Osteocyte (in vitro differentiated cells): ENCODE data around the gene LRRC56. TPM values are rescaled to one million over a fixed set of nuclear protein-coding genes. Genes with fewer than 3 reads are reported as not detected.
"Not testable (repeated sequence)": the region's sequence is repeated elsewhere in the genome, so short reads cannot be mapped to it uniquely, and the experiment has no call there.

ENCODE experiments used
- DNase-seq: peaks from one replicate; pipeline ENCODE4 v3.0.0; 2021; ENCODE audit warnings: mixed read lengths; ENCODE audit not compliant: unreplicated experiment; ENCODE audit errors: extremely low spot score
- H3K27ac Mint-ChIP-seq: one replicate; pipeline ENCODE4 v1.8.0; 2021; ENCODE audit warnings: mild to moderate bottlenecking, mixed read lengths; ENCODE audit not compliant: unreplicated experiment
- H3K27me3 Mint-ChIP-seq: one replicate; pipeline ENCODE4 v1.8.0; 2021; ENCODE audit warnings: mixed read lengths; ENCODE audit not compliant: unreplicated experiment
- H3K36me3 Mint-ChIP-seq: one replicate; pipeline ENCODE4 v1.8.0; 2021; ENCODE audit warnings: mixed read lengths; ENCODE audit not compliant: unreplicated experiment
- H3K4me1 Mint-ChIP-seq: one replicate; pipeline ENCODE4 v1.8.0; 2021; ENCODE audit warnings: mixed read lengths; ENCODE audit not compliant: unreplicated experiment
- H3K4me3 Mint-ChIP-seq: one replicate; pipeline ENCODE4 v1.8.0; 2021; ENCODE audit warnings: mild to moderate bottlenecking, moderate library complexity, mixed read lengths; ENCODE audit not compliant: unreplicated experiment
- H3K9me3 Mint-ChIP-seq: one replicate; pipeline ENCODE4 v1.8.0; 2021; ENCODE audit warnings: mixed read lengths; ENCODE audit not compliant: unreplicated experiment
- total RNA-seq: library from RNA; stranded (reverse); gene quantifications from 2 replicates; pipeline ENCODE4 v1.2.1, GENCODE V29; 2021
- TF ChIP-seq, protein P1 (sequence below): fragments of 200-600 bp; sonication (generic); IDR thresholded peaks from 2 replicates; pipeline ENCODE4 v1.5.0; 2021; ENCODE audit warnings: antibody characterized with exemption, mild to moderate bottlenecking, moderate library complexity

The LRRC56 gene
- total RNA-seq, 1 donor from 2014 or later, result 3.7 TPM

GRCh38 chr11:512761-513595 lies 24.3 kb upstream of the LRRC56 start:
- H3K27me3 Mint-ChIP-seq, result no peaks in the 10 kb centered on the region
- H3K9me3 Mint-ChIP-seq, result no peaks in the 10 kb centered on the region
- DNase-seq, result no peak
- TF ChIP-seq, protein P1, sequence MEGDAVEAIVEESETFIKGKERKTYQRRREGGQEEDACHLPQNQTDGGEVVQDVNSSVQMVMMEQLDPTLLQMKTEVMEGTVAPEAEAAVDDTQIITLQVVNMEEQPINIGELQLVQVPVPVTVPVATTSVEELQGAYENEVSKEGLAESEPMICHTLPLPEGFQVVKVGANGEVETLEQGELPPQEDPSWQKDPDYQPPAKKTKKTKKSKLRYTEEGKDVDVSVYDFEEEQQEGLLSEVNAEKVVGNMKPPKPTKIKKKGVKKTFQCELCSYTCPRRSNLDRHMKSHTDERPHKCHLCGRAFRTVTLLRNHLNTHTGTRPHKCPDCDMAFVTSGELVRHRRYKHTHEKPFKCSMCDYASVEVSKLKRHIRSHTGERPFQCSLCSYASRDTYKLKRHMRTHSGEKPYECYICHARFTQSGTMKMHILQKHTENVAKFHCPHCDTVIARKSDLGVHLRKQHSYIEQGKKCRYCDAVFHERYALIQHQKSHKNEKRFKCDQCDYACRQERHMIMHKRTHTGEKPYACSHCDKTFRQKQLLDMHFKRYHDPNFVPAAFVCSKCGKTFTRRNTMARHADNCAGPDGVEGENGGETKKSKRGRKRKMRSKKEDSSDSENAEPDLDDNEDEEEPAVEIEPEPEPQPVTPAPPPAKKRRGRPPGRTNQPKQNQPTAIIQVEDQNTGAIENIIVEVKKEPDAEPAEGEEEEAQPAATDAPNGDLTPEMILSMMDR, result no peak
- H3K4me1 Mint-ChIP-seq, result peaks cover 4% of the 10 kb centered on the region
- H3K4me3 Mint-ChIP-seq, result no peak overlapping the region
- no peak overlapping the region for H3K27ac Mint-ChIP-seq
- peaks cover 27% of the 10 kb centered on the region for H3K36me3 Mint-ChIP-seq

GRCh38 chr11:514606-515005 lies 22.7 kb upstream of the LRRC56 start:
- no peak for DNase-seq
- Mint-ChIP-seq H3K27me3 (no peaks in the 10 kb centered on the region), H3K36me3 (peaks cover 27% of the 10 kb centered on the region), H3K9me3 (no peaks in the 10 kb centered on the region), H3K4me3 (no peak overlapping the region), H3K4me1 (peaks cover 2% of the 10 kb centered on the region), H3K27ac (no peak overlapping the region)
- TF ChIP-seq, protein P1, result no peak

DNA sequence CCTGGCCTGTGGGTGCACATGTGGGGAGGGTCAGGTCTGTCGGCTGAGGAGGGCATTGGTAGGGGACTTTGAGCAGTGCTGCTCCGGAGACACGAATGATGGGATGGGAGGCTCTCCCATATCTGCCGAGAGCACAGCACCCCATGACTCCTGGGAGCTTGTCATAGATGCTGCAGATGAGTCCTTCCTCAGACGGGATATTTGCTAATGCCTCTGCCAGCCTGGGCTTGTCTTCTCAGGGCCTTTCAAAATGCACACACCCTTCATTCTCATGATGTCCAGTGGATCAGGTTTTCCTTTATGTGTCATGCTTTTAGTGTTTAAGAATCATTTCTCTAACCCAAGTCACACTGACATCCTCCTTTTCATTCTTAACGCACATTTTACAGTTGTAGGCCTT lies 22.2 kb upstream of the LRRC56 start:
- H3K4me1 Mint-ChIP-seq, result peaks cover 2% of the 10 kb centered on the region
- H3K27me3 Mint-ChIP-seq, result no peaks in the 10 kb centered on the region
- TF ChIP-seq, protein P1, result no peak
- peaks cover 21% of the 10 kb centered on the region for H3K36me3 Mint-ChIP-seq
- H3K27ac Mint-ChIP-seq, result no peak overlapping the region
- no peaks in the 10 kb centered on the region for H3K9me3 Mint-ChIP-seq
- no peak for DNase-seq
- no peak overlapping the region for H3K4me3 Mint-ChIP-seq

DNA sequence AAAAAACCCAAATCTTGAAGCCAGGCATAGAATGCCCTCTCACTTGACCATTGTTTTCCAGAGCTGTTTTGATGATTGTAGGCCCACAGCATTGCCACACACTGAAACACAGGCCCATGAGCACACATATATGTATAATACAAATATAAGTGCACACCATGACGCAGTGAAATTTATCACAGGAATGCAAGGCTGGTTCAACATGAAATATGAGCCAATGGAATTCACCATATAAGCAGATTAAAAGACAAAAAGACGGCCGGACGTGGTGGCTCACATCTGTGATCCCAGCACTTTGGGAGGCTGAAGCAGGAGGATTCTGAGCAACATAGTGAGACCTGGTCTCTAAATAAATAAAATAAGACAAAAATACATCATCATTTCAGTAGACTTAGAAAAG lies 20.9 kb upstream of the LRRC56 start:
- Mint-ChIP-seq H3K27ac (no peak overlapping the region), H3K4me3 (no peak overlapping the region), H3K9me3 (no peaks in the 10 kb centered on the region), H3K36me3 (peaks cover 21% of the 10 kb centered on the region), H3K27me3 (no peaks in the 10 kb centered on the region), H3K4me1 (peaks cover 2% of the 10 kb centered on the region)
- TF ChIP-seq, protein P1, result no peak
- no peak for DNase-seq

GRCh38 chr11:516918-517685 lies 20.2 kb upstream of the LRRC56 start:
- not testable (repeated sequence) for H3K4me1 Mint-ChIP-seq, H3K27me3 Mint-ChIP-seq, H3K27ac Mint-ChIP-seq, H3K4me3 Mint-ChIP-seq, H3K9me3 Mint-ChIP-seq
- DNase-seq, result peak; percentile 83
- peaks cover 19% of the 10 kb centered on the region for H3K36me3 Mint-ChIP-seq
